Mesenteric fat pad (tissue), 1 donor: ENCODE measurements around the gene AQR. TPM values are rescaled to one million over a fixed set of nuclear protein-coding genes. Genes with fewer than 3 reads are reported as not detected.
A peak's percentile ranks its signal among the peaks of the same experiment; 100 is the strongest.
"Not testable (repeated sequence)": the region's sequence is repeated elsewhere in the genome, so short reads cannot be mapped to it uniquely, and the experiment has no call there.

ENCODE experiments used
- DNase-seq: peaks from one replicate; pipeline ENCODE4 v3.0.0-alpha.2; 2020; ENCODE audit warnings: low spot score
- long read RNA-seq: library from polyadenylated mRNA; unstranded; transcript quantifications from one replicate; pipeline ENCODE4 v2.0.0, GENCODE V29; 2020
- total RNA-seq: library from RNA; stranded (reverse); fragmentation: NEBNext Ultra II Directional; extraction: Animal tissue kit (Norgen Biotek cat#: 25700); gene quantifications from one replicate; pipeline ENCODE4 v1.2.1, GENCODE V29; 2021
- donor health status: DM: yes; HTN: yes; CAD: no.

Gene AQR
- total RNA-seq = 31.5 TPM
- long read RNA-seq, partial matches to known transcripts = 5 of 12 reads
- long read RNA-seq, other reads (novel, unspliced or antisense) = 7 of 12 reads

- DNase-seq = peak; percentile 96
These were observed at the start of gene AQR for GRCh38 chr15:34969340-34970097. Gene AQR, minus strand, starts transcription at chr15:34969742. Its CDS starts 129 bp downstream, at chr15:34969613.

- DNase-seq = no peak
These were observed 44.7 kb upstream of the AQR start for GRCh38 chr15:35014241-35014640.

- DNase-seq = no peak
These were observed 43.8 kb upstream of the AQR start for GRCh38 chr15:35013370-35013769.

GRCh38 chr15:35007397-35007796 is 37.9 kb upstream of the AQR start:
- no peak for DNase-seq

GRCh38 chr15:35005933-35006332 is 36.4 kb upstream of the AQR start:
- DNase-seq = no peak

- no peak for DNase-seq
These were observed 34.4 kb upstream of the AQR start for GRCh38 chr15:35003928-35004327.

- no peak for DNase-seq
These were observed 31.0 kb upstream of the AQR start for GRCh38 chr15:35000511-35000910.

GRCh38 chr15:34999906-35000305 is 30.4 kb upstream of the AQR start:
- DNase-seq = no peak

GRCh38 chr15:34994925-34995324 is 25.4 kb upstream of the AQR start:
- no peak for DNase-seq

- DNase-seq = no peak
These were observed 24.3 kb upstream of the AQR start for GRCh38 chr15:34993877-34994276.

- DNase-seq = no peak
These were observed 23.9 kb upstream of the AQR start for GRCh38 chr15:34993412-34993811.

- DNase-seq = peak; percentile 92
These were observed 18.7 kb upstream of the AQR start, which contains the start of gene ZNF770 for GRCh38 chr15:34988027-34988902. Gene ZNF770, minus strand, starts transcription at chr15:34988287. Its CDS starts 4,853 bp downstream, at chr15:34983434.

GRCh38 chr15:34987609-34988026 is 18.1 kb upstream of the AQR start:
- DNase-seq = no peak

- DNase-seq = no peak
These were observed 17.4 kb upstream of the AQR start for GRCh38 chr15:34986771-34987480.

GRCh38 chr15:34986326-34986725 is 16.8 kb upstream of the AQR start:
- no peak for DNase-seq

- DNase-seq = no peak
These were observed 15.5 kb upstream of the AQR start for GRCh38 chr15:34984889-34985630.

- no peak for DNase-seq
These were observed 7.2 kb upstream of the AQR start for GRCh38 chr15:34976743-34977142.

- DNase-seq = no peak
These were observed 6.5 kb upstream of the AQR start for GRCh38 chr15:34976073-34976472.

GRCh38 chr15:34973512-34973911 is 4.0 kb upstream of the AQR start:
- DNase-seq = no peak

- DNase-seq = not testable (repeated sequence)
These were observed 629 bp upstream of the AQR start for GRCh38 chr15:34970098-34970643.
